IPS DF 6.9 (cell line): ENCODE results near the gene NALCN.

Source experiments
- DNase-seq: peaks from one replicate; pipeline ENCODE4 v3.0.0-alpha.2; 2013; ENCODE audit warnings: low read depth, low spot score
- H3K27ac ChIP-seq: one replicate; pipeline ENCODE4 v1.5.1; 2013; ENCODE audit warnings: low read length, control low read depth
- H3K27me3 ChIP-seq: 2 replicates; pipeline ENCODE4 v1.6.1; 2013; ENCODE audit warnings: mild to moderate bottlenecking, low read length; ENCODE audit not compliant: control insufficient read depth, insufficient read depth
- H3K36me3 ChIP-seq: 2 replicates; pipeline ENCODE4 v1.6.1; 2013; ENCODE audit warnings: low read length; ENCODE audit not compliant: control insufficient read depth, insufficient read depth
- H3K4me1 ChIP-seq: 2 replicates; pipeline ENCODE4 v1.6.1; 2013; ENCODE audit warnings: low read length; ENCODE audit not compliant: control insufficient read depth, insufficient read depth
- H3K4me3 ChIP-seq: 2 replicates; pipeline ENCODE4 v1.5.1; 2013; ENCODE audit warnings: mild to moderate bottlenecking, low read length
- H3K9me3 ChIP-seq: 2 replicates; pipeline ENCODE4 v1.6.1; 2013; ENCODE audit warnings: low read length, inconsistent platforms; ENCODE audit not compliant: control insufficient read depth, insufficient read depth
- WGBS: extraction: QIAGEN DNeasy Blood & Tissue Kit; methylation state at CpG from one replicate; pipeline ENCODE4 v1.1.7; 2013; ENCODE audit warnings: mixed read lengths, missing lambda C conversion rate; ENCODE audit not compliant: insufficient read length, insufficient coverage; 5-methylcytosine and 5-hydroxymethylcytosine counted together

The NALCN gene

DNA sequence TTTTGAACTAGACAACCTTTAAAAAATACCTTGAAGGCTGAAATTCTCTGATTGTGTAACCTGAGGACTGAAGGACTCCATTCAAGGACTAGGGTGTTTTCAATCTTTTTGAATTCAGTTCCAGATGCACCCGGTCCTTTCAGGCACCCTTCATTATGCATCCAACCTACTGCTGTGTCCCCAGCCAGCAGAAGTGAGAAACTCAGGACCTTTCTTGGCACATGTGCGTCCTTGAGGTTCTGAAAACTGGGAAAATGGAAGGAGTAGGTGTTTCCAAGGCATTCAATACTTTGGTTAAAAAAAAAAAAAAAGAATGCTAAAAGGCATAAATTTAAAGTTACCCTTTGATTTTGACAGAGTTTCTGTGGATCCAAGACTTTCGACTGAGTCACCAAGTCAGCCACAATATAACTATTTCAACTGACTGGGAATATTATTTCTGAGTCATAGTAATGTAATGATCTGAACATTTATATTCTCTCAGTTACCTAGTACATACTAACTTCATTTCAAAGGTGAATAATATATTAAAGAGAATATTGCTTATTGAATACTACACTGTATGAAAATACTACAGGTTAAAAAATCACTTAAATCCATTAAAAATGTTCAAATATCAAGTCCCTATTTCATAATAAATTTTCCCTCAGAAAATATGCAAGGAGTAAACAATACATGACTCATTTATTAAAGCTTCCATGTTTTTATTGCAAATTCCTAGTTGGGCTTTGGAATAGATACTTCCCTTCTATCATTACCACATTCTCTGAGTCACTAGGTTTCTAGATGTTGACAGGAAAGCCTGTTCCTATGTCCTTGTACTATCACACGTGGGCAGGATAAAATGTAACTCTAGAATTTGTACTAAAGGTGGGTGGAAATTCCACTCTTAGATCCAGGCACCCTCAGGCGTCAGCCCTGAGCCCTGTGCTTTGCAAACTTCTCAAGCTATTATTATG is 33.8 kb upstream of the NALCN start:
- no peak overlapping the region for H3K27ac ChIP-seq

GRCh38 chr13:101447852-101448251 is 31.5 kb upstream of the NALCN start:
- no peaks in the 10 kb centered on the region for H3K9me3 ChIP-seq
- peaks cover 2% of the 10 kb centered on the region for H3K4me1 ChIP-seq
- no peak overlapping the region for H3K4me3 ChIP-seq
- no peaks in the 10 kb centered on the region for H3K27me3 ChIP-seq
- no CpG with 5 or more reads among the region's 4 CpGs for WGBS
- no peaks in the 10 kb centered on the region for H3K36me3 ChIP-seq
- DNase-seq, result no peak
- H3K27ac ChIP-seq, result no peak overlapping the region

More for the DNA sequence above, 33.8 kb upstream of the NALCN start:
- DNase-seq, result no peak
- H3K4me3 ChIP-seq, result no peak overlapping the region
- WGBS, result no CpG with 5 or more reads among the region's 5 CpGs
- H3K27me3 ChIP-seq, result no peaks in the 10 kb centered on the region
- no peaks in the 10 kb centered on the region for H3K9me3 ChIP-seq
- peaks cover 2% of the 10 kb centered on the region for H3K4me1 ChIP-seq
- no peaks in the 10 kb centered on the region for H3K36me3 ChIP-seq

GRCh38 chr13:101434486-101434885 is 18.2 kb upstream of the NALCN start:
- Histone ChIP-seq H3K9me3 (no peaks in the 10 kb centered on the region), H3K36me3 (no peaks in the 10 kb centered on the region), H3K27me3 (no peaks in the 10 kb centered on the region), H3K4me3 (no peak overlapping the region), H3K4me1 (no peaks in the 10 kb centered on the region), H3K27ac (no peak overlapping the region)
- WGBS, result no CpG with 5 or more reads among the region's 3 CpGs
- no peak for DNase-seq

DNA sequence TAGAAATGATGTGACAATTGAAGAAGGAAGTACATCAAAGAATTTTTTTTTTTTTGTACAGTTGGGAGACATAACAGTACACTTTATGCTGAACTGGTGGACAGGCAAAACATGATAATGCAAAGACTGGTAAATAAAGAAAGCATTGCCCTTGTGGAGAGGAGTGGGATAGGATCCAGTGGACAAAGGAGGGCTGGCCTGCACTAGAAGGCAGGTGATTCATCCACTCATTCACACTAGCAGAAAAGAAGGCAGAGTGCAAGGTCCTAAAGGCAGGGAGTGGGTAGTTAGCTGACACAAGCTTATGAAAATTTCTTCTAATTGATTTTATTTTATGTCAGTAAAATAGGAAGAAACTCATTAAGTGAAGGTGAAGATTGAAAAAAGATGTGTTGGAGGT is 17.6 kb upstream of the NALCN start:
- Histone ChIP-seq H3K9me3 (no peaks in the 10 kb centered on the region), H3K4me1 (no peaks in the 10 kb centered on the region), H3K27ac (no peak overlapping the region), H3K4me3 (no peak overlapping the region), H3K27me3 (no peaks in the 10 kb centered on the region), H3K36me3 (no peaks in the 10 kb centered on the region)
- DNase-seq, result no peak

DNA sequence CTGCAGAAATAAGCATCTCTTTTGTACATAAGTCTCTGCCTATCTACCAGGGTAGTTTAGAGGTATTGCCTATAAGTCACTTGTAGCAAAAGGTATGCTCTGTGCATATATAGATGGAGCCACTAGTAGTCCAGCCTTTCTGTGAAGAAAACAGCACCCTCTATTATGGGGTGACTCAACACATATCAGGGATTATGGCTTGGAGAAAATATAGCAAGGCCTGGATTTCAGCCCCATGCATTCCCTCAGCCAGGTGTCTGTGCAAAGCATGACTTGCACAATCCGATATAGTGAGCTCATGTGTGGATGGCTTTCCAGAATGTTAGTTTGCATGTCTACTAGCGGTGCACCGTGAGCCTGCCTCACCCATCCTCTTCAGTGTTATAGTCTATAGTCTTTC is 13.4 kb upstream of the NALCN start:
- no peak for DNase-seq
- no peaks in the 10 kb centered on the region for H3K4me1 ChIP-seq
- no CpG with 5 or more reads among the region's 3 CpGs for WGBS

DNA sequence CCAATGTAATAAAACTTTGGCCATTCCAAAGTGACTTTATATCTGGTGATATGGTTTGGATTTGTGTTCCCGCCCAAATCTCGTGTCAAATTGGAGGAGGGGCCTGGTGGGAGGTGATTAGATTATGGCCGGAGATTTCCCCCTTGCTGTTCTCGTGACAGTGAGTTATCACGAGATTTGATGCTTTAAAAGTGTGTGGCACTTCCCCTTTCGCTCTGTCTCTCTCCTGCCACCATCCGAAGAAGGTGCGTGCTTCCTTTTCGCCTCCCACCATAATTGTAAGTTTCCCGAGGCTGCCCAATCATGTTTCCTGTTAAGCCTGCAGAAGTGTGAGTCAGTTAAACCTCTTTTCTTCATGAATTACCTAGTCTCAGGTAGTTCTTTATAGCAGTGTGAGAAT is 9.3 kb upstream of the NALCN start:
- Histone ChIP-seq H3K36me3 (no peaks in the 10 kb centered on the region), H3K27ac (no peak overlapping the region), H3K27me3 (no peaks in the 10 kb centered on the region), H3K9me3 (no peaks in the 10 kb centered on the region), H3K4me1 (no peaks in the 10 kb centered on the region), H3K4me3 (no peak overlapping the region)
- no CpG with 5 or more reads among the region's 10 CpGs for WGBS
- no peak for DNase-seq

More for the DNA sequence above, 13.4 kb upstream of the NALCN start:
- no peaks in the 10 kb centered on the region for H3K36me3 ChIP-seq
- no peak overlapping the region for H3K27ac ChIP-seq
- H3K27me3 ChIP-seq, result no peaks in the 10 kb centered on the region
- no peak overlapping the region for H3K4me3 ChIP-seq
- no peaks in the 10 kb centered on the region for H3K9me3 ChIP-seq

DNA sequence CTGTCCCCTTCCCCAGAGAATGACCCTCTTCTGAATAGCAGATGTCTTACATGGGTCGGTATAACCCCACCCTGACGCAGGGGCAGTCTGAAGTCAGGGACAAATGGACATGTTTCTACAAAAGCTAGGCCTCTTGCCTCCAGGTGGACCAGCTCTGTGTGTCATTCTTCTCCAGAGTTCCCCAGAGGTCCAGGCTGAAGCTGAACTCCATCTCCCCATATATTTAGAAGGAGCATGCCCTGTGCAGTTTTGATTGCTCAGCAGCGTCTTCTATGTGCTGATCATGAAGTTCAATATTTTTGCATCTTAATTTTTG is 8.8 kb upstream of the NALCN start:
- no peaks in the 10 kb centered on the region for H3K36me3 ChIP-seq
- no peak overlapping the region for H3K27ac ChIP-seq
- DNase-seq, result no peak
- no peaks in the 10 kb centered on the region for H3K9me3 ChIP-seq
- H3K27me3 ChIP-seq, result no peaks in the 10 kb centered on the region
- WGBS, result no CpG with 5 or more reads among the region's 3 CpGs
- H3K4me1 ChIP-seq, result no peaks in the 10 kb centered on the region
- H3K4me3 ChIP-seq, result no peak overlapping the region

DNA sequence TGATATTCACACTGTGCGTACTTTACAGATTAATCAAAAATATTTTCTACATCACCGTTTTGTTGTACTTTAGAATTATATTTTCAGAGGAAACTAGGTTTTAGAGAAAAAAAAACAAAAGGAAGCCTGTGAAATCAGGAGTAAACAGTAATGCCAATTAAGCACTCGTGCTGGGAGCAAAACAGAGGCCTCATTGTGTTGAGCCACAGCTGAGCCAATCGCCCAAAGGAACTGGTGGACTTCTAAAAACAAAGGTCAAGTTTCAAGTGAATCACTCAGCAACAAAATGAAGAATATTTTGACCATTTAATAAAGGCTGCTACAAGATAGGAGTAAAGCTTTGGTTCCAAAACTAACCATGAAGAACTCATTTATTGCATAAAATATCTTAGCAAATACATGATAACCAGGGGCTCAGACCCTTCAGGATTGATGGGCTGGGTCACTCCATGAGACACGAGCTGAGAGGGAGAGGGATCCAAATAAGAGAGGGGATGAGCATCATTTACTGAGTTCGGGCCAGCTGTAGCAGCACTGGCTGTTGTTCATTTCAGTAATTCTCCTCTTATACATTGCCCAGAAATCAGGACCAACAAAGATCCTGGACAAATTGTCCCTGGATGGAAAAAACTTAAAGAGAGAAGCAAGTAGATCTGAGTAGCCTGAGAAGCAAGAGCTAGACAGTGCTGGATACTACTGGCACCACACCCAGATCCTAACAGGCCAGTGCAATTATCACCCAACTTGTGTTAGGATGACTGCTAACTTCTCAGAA is 8.3 kb upstream of the NALCN start:
- Histone ChIP-seq H3K4me1 (no peaks in the 10 kb centered on the region), H3K4me3 (no peak overlapping the region), H3K36me3 (no peaks in the 10 kb centered on the region), H3K9me3 (no peaks in the 10 kb centered on the region), H3K27ac (no peak overlapping the region), H3K27me3 (no peaks in the 10 kb centered on the region)
- no CpG with 5 or more reads among the region's 6 CpGs for WGBS
- no peak for DNase-seq

DNA sequence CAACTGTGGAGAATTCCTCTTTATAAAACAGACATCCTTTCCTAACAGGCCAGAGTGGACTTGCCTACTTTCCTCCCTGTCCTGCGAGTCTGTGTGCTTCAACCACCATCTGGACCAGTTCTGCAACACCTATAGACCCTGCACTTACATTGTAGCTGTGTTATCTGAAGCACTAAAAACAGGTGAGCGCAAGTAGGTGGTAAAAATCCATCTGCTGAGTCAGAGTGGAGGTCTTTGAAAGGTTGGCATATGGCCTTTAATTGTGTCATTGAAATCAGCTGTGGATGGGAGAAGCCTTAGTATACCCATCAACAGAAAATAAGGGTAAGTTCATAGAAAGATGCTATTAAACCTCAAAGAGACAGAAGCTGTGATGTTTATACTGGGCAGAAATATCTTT is 7.6 kb upstream of the NALCN start:
- WGBS, result no CpG with 5 or more reads among the region's 2 CpGs
- Histone ChIP-seq H3K27me3 (no peaks in the 10 kb centered on the region), H3K27ac (no peak overlapping the region), H3K36me3 (no peaks in the 10 kb centered on the region), H3K9me3 (no peaks in the 10 kb centered on the region), H3K4me1 (no peaks in the 10 kb centered on the region), H3K4me3 (no peak overlapping the region)
- no peak for DNase-seq

GRCh38 chr13:101417501-101417900 is 1.2 kb upstream of the NALCN start:
- H3K27me3 ChIP-seq, result peaks cover 5% of the 10 kb centered on the region; the same call in 1 of the 2 replicates
- H3K4me1 ChIP-seq, result no peaks in the 10 kb centered on the region; the same call in 1 of the 2 replicates
- no peaks in the 10 kb centered on the region for H3K36me3 ChIP-seq
- no peaks in the 10 kb centered on the region for H3K9me3 ChIP-seq
- no peak overlapping the region for H3K27ac ChIP-seq
- no peak for DNase-seq
- WGBS, result no CpG with 5 or more reads among the region's 5 CpGs
- H3K4me3 ChIP-seq, result no peak overlapping the region
